NCI-H510A (cell line): Measurements from ENCODE around the gene NRXN3.
A peak's percentile ranks its signal among the peaks of the same experiment; 100 is the strongest.

Experiments used
- DNase-seq: peaks from one replicate; lab custom pipeline; 2025; lab: John Stamatoyannopoulos, UW

Gene NRXN3

DNA sequence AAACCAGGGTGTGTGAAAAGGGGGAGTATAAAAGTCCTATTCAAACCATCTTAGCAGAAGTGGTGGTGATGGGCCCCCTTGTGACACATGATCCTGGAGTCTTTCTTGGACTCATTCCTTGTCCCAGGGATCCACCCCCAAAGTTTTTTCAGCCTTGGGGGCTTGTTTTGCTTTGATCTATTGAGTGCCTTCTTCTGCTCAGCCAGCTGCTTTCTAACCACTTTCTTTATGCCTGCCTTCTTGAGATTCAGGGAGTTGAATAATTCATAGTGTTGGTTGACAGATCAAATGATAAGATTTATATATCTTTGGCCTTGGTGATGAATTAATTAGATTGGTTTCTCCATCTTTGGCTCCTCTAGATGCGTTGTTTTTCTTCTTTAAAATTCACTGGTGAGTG lies 1114.4 kb downstream of the NRXN3 start:
- no peak for DNase-seq

DNA sequence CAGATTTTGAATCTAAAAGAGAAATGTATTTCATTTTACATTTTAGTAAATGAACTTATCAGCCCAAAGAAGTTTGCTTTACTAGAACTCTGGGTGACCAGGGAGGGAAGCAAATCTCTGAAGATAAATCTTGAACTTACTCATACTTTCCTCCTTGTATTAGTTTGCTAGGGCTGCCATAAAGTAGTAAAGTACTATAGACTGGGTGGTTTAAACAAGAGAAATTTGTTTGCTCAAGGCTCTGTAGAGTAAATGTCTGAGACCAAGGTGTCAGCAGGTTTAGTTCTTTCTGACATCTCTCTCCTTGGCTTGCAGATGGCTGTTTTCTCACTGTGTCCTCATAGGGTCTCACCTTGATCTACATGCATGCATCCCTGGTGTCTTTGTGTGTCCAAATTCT lies 1115.1 kb downstream of the NRXN3 start:
- DNase-seq = no peak

DNA sequence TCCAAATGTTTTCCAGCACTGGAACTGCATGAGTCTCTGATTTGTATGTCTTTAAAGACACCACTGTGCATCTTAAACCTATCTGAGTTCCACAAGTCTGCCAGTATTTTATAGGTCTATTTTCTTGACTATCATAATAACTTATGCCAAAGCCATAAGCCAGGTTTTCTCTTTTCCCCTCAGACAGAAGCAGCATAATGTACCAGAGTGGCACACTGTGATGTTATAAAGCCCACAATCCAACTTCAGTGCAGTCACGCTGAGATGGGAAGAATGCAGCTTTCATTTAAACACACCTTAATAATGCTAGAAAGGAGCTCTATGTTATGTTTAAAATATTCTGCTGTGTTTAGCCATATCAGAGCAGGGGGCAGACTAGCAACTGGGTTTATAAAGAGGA lies 1117.8 kb downstream of the NRXN3 start:
- DNase-seq = no peak

DNA sequence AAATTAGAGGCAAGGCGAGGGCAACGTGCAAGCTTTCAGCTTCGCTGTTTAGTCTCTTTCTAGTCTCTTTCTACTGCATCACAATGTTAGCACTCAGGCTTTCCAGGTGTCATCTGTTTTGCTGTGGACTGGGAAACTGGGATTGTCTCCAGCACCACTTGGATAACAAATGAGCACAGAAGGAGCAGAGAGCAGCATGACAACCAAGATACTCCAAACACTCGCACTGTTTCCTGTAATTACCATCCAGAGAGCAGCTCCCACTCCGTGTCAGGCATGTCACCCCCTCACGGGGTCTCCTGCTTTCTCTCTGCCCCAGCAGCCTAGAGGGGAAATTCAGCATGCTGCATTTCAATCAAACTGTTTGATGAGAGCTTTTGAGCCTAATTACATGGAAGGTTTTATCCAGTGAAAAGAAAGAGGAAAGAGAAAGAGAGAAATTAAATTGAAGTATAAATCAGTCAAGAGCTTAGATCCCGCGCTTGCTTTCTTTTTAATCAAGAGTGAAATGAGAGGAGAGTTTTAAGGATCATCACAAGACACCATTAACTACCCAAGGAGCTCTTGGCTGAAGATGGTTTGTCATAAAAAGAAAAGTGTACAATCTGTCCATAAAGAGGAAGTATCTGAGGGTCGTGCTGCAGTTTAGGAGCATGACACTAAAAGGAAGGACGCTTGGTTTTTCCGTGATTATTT lies 1123.5 kb downstream of the NRXN3 start:
- DNase-seq = no peak

DNA sequence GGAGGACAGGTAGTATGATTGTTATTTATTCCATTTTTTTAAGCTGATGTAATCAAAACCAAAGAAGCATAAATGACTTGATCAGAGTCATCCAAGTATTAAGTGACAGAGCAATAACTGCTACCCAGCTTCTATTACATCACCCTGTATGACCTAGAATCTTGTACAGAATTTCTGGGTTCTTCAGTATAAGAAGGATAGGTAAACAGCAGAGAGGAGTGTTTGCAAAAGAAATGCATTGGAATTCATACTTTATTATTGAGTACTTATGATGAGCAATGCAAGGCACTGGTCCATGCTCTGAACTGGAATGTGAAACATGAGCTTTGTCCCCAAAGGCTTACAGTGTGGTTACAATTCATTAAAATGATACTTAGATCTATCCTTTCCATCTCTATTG lies 1124.3 kb downstream of the NRXN3 start:
- no peak for DNase-seq

DNA sequence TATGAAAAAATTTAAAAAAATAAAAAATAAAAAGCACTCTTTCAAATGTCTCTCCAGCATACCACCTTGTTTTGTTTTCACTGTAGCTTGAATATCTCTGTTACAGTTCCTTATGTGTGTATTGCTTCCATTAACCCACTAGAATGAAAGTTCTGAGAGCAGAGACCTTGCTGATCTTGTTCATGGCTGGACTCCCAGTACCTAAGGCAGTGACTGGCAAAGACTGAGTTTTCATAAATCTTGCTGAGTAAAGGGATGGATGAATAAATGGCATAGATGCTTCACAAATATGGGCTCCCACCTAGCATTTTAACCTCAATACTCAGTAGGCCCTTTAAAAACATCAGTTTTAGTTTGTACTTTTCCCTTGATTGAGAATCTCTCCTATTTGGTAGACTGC lies 1125.2 kb downstream of the NRXN3 start:
- no peak for DNase-seq

DNA sequence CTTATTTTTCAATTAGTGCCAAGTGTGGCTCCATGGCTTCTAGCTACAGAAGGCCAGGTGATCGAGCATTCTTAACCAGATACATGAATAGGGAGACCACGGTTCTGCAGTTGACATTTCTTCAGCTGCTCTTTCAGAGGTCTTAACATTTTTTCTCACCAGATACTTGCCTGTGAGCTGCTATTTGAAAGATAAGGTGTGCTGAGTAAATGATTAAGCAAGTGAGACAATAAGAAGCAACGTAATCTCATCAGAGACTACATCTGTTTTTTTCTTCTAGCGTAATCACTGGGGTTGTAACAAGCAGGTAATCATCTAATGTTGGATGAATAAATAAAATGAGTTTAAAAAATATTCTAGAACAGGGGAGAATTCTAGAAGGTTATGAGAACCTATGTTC lies 1128.2 kb downstream of the NRXN3 start:
- no peak for DNase-seq

DNA sequence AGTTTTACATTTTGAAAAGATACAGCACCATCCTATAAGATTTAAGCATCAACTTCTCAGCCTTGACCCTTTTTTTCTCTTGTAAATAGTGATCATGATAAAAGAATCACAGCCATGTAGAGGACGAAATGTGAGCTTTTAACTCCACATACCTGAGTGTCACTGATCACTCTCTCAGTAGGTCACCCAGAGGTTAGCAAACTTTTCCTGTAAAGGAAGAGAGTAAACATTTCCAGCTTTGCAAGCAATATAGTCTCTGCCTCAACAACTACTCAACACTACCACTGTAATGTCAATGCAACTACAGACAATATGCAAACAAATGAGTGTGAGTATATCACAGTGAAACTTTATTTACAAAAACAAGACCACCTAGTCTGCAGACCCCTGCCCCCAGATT lies 1129.0 kb downstream of the NRXN3 start:
- no peak for DNase-seq

DNA sequence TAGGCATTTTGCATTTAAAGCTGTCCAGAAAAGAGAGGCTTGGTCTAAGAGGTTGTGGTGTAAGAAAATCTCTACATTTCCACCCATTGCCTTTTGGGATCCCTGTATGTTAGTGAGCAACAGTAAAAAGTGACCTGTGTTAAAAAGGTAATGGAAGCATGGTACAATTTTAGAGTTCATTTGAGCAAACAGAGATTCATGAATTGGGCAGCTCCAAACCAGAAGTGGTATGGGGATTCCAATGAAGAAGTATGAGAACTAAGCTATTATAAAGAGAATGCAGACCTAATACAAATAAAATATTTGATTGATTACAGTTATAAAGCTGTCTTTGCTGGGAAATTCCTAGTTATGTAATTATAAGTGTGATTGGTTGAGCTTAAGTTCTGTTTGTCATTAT lies 1134.1 kb downstream of the NRXN3 start:
- DNase-seq = no peak

DNA sequence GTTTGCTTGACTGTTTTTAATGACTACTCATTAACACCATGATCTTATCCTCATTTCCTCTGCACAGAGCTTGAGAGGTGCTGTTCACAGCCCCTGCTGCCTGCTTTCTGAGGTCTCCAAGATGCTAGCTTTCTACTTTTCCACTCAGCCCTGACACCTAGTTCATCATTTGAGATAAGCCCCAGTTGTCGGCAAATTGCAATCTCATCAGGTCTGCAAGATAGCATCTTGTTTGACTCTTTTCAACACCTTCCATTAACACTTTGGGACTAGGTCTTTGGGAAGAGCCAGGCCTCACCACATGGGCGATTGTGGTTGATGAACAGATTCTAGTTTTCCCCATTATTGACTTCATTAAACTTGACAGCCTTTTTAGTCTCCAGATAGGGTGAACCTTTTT lies 1136.4 kb downstream of the NRXN3 start:
- DNase-seq = no peak

DNA sequence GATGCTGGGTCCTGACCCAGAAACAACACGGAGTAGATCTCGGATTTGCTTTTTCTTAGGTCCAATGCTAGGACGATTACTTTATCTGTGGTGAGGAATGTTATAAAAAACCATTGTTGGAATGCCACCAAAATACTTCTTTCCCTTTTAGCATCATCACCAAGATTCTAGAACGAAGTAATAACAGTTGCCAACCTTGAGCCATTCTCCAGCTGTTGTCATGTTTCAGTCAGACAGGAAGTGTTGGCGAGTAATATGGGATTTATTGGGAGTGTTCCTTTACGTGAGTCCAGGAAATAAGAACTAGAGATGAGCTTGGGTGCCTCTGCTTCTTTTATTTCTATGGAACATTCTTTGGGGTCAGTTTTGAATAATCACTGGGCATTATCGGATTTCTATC lies 1148.2 kb downstream of the NRXN3 start:
- DNase-seq = no peak

DNA sequence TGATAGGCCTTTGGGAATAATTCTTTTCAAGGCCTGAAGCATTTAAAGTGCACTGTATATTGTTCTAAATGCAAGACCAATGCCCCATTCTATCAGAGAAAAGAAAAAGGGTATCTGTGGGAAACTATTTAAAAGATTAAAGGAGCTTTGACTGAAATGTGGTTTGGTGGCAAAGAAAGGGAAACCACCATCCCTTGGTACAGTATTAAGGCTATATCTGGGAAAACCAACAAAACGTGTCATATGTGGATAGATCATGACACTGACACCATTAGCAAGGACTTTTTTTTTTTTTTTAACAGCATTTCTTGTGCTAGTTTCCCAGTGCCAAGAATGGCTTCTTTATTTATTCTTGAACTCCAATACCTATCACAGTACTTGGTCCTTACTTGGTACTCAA lies 1150.4 kb downstream of the NRXN3 start:
- DNase-seq = no peak

DNA sequence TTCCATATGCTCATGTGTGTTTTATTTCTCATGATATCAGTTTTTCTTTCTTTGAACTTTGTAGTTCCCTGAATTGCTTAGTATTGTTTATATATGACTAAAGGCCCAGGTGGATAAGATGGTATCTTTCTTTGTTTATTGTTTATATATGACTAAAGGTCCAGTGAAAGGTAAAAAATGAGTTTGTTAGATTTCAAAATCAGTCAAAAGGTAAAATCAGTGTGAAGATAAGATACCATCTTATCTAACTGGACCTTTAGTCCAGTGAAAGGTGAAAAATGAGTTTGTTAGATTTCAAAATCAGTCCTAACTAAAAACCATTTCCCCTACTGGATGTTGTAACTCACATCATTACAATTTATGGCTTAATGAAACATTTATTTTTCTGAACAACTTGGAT lies 1150.9 kb downstream of the NRXN3 start:
- DNase-seq = no peak

DNA sequence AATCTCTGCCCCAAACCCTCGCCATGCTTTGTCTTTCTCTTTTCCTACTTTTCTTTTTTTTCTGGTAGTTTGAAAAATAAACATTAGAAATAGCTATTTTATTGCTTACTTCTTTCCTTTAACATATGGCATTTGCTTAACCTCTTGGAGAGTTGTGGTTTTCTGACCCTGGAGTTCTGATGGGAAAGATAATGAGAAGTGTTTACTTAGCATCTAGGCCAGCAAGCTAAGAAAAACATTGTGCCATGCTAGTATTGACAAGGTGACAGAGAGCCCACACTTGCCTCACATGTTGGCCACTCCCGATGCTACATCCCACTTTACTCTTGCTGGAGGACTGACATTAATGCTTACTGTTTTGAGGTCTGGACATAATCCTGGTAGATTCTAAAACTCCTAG lies 1154.9 kb downstream of the NRXN3 start:
- peak; percentile 69 for DNase-seq

DNA sequence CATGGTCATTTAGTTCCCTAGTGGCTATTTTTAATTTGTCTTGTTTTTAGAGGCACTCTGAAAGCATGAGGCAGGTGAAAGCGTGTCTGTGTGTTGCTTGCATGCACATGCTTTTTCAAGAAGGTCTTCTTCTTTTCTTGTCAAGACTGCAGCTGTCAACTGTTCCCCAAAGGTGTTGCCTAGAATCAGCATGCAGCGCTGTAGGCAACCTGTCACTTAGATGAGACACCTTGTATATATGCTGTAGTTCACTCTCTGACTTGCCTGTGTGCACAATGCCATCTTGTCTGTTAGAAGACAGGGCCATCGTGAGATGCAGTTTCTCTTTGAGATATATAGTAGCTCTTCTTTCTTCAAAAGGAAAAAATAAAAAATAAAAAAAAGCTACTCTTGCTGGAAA lies 1155.4 kb downstream of the NRXN3 start:
- no peak for DNase-seq

DNA sequence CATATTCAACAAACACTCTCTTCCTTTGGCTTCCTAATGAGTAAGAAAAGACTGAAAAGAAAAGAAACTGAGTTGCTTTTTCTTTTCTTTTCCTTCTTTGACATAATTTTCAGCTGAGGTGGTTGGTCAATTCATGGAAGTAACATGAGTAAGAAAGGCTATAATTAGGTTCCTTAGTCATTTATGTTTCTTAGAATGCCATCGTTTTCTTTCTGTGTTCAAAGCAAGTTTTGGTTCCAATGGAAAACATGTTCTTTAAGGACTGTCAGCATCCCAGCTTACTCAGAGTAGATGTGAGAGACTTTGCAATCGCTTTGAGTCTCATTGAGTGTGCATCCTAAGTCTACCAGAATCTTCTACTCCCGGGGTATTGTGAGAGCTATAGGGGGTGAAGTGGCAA lies 1158.7 kb downstream of the NRXN3 start:
- DNase-seq = no peak

DNA sequence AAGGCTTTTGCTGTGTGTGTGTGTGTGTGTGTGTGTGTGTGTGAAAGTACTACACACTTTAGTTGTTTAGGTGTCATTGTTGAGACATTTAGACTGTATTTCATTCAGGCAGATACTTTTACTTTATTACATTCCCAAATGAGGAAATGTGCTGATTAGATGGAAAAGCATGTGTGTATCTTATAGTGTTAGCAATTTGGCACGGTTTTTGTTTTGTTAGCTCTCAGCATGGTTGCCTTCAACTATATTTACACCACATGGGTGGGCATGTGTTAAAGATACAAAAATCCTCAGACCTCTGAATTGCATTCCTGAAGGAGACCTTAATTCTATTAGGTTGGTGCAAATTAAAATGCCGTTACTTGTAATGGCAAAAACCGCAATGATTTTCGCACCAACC lies 1161.7 kb downstream of the NRXN3 start:
- DNase-seq = no peak

DNA sequence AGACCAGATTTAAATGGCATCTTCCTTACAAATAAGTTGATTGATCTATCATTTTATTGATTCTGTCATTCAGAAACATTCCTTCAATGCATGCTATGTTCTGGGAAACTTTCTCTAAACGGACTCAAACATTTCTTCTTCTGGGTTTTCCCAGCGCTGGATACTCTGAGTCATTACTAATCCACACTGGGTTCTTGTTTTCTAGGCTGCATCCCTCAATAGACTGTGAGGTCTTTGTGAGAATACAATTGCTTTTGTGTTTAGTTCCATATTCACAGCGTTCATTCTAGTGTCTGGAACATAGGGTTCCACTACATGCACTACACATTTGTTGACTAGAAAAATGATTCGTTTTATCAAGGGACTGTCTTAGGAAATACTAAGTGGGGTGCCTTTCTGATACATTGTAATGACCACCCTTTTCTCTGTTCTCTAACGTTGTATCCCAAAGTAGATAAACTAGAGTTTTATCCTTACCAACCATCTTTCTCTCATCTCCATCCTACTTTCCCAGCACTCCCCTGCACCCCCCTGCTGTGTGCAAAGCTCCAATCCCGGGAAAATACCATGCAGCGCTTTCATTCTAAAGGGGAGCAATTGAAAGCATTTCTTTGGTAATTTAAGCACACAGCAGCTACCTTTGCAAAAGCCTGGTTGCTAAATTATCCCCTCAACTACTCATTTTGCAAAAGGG lies 1162.5 kb downstream of the NRXN3 start:
- DNase-seq = no peak

DNA sequence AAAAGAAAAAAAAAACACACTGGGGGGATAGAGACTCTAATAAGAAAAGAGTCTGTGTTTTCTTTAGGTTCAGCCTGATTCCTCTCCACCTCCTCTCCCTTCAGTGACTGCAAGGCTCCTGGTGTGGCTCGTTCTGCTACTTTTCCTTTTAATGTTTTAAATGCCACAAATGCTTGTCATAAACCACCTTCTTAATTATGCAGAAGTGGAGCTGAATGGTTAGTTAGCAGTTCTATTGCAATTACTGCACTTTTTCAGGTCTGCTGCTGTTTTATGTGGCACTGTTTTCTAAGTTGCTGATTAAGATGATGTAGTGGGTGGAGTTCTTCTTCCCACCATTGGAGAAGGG lies 1163.0 kb downstream of the NRXN3 start:
- DNase-seq = no peak

DNA sequence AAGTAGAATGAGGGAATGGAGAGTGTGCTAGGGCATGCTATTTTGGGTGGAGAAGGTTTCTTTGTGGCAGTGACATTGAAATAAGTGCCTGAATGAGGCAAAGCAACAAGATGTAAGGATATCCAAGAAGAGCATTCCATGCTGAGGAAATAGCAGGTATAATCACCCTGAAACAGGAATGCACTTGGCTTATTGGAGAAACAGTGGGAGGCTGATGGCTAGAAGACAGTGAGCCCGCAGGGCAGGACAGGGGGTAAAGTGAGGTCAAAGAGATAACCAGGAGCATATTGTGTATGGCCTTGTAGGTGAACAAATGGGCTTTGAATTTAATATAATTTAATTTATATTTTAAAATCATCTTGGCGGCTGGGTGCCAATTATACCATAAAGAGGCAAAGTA lies 1164.1 kb downstream of the NRXN3 start:
- DNase-seq = no peak

DNA sequence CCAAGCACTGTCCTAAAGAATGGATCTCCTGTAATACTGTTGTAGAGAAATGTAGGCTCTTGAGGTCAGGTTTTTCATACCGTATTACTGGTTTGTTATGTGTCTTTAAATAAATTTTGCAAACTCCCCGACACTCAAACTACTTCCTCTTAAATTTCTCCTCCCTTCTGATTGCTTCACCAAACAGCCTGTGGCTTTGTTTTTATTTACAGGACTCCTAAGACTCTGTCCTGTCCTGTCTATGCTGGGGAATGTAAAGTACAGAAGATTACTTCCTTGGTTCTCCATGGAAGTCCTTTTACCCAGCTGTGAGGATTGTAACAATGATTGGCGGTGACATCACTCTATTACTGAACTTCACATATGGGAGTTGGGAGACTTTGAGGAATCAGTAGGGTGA lies 1167.6 kb downstream of the NRXN3 start:
- DNase-seq = no peak

DNA sequence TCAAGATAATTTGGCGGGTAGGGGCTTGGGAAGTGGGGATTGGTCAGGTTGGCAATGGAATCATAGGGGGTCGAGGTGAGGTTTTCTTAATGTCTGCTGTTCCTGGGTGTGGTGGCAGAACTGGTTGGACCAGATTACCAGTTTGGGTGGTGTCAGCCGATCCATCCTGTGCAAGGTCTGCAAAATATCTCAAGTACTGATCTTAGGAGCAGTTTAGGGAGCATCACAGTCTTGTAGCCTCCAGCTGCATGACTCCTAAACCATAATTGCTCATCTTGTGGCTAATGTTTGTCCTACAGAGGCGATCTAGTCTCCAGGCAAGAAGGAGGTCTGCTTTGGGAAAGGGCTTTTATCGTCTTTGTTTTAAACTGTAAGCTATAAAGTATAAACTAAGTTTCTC lies 1172.8 kb downstream of the NRXN3 start:
- no peak for DNase-seq

DNA sequence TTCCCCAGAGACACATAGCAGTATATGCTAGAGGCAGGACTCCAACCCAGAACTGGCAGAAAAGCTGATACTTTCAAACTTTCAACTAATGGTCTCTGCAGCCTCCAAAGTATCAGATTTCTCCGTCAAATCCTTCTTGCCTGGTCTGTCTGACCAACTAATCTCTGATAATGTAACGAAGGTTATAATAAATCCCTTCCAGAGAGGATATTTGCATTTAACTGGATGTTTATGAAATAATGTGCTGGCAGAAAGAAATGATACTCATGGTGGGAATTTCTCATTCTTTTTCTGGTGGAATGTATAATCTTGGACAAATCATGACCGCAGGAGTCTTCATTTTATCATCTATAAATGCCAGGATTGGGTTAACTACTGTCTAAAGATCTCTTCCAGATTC lies 1180.8 kb downstream of the NRXN3 start:
- no peak for DNase-seq

DNA sequence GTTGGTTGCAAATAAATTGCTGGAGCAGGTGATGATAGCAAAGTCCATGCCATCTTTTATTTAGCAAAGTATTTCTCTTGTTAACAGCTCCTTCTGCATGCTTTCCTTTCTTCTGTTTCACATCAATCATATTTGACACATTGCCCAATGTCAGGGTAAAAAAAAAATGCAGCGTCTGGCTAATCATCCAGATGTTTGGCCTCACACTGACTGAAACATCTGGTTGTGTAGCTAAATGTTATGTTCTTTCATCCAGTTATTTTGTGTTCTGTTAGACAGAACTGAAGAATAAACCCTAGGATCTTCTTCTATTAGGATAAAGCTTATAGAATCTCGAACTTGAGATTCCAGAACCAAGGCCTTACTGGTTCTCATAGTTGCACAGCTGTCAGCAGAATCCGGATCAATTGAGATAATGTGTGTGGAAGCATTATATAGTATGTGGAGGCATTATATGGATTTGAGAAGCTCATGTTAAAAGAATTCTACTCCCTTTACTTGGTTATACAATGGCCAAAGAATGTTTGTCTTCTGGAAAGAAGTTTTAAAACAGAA lies 1182.0 kb downstream of the NRXN3 start:
- DNase-seq = no peak
